IPS-11a (cell line): ENCODE data around the gene RAB3D.
"Not testable (repeated sequence)": the region's sequence is repeated elsewhere in the genome, so short reads cannot be mapped to it uniquely, and the experiment has no call there.

ENCODE experiments used
- H3K4me3 ChIP-seq: one replicate; pipeline ENCODE4 v1.5.1; 2013; ENCODE audit warnings: low read depth, low read length, control low read depth

Gene RAB3D

GRCh38 chr19:11339254-11340098 lies at the start of gene RAB3D:
RAB3D (minus strand) TSS chr19:11339657; CDS start chr19:11337399, 2,258 bp downstream.
- H3K4me3 ChIP-seq: peak within 1 kb of the TSS; percentile 50

GRCh38 chr19:11387162-11388034 lies 47.9 kb upstream of the RAB3D start:
- H3K4me3 ChIP-seq: no peak overlapping the region

GRCh38 chr19:11384778-11385129 lies 45.3 kb upstream of the RAB3D start:
- no peak overlapping the region for H3K4me3 ChIP-seq

GRCh38 chr19:11383706-11384048 lies 44.2 kb upstream of the RAB3D start:
- H3K4me3 ChIP-seq: peak overlapping the region; percentile 54

GRCh38 chr19:11382898-11383705 lies 43.6 kb upstream of the RAB3D start:
- H3K4me3 ChIP-seq: peak overlapping the region; percentile 54

- peak overlapping the region; percentile 80 for H3K4me3 ChIP-seq
These were observed 41.4 kb upstream of the RAB3D start for GRCh38 chr19:11380653-11381537.

- H3K4me3 ChIP-seq: no peak overlapping the region
These were observed 40.4 kb upstream of the RAB3D start for GRCh38 chr19:11379857-11380350.

GRCh38 chr19:11379269-11379845 lies 39.9 kb upstream of the RAB3D start:
- not testable (repeated sequence) for H3K4me3 ChIP-seq

- no peak overlapping the region for H3K4me3 ChIP-seq
These were observed 39.1 kb upstream of the RAB3D start for GRCh38 chr19:11378319-11379189.

- H3K4me3 ChIP-seq: no peak overlapping the region
These were observed 38.3 kb upstream of the RAB3D start for GRCh38 chr19:11377756-11378155.

GRCh38 chr19:11377237-11377636 lies 37.8 kb upstream of the RAB3D start:
- H3K4me3 ChIP-seq: no peak overlapping the region

GRCh38 chr19:11375143-11375948 lies 35.9 kb upstream of the RAB3D start:
- peak overlapping the region; percentile 87 for H3K4me3 ChIP-seq

- H3K4me3 ChIP-seq: peak within 1 kb of the TSS; percentile 87
These were observed 35.1 kb upstream of the RAB3D start, which contains the start of gene SWSAP1 for GRCh38 chr19:11374433-11375142. SWSAP1 (plus strand) TSS chr19:11374666; CDS start chr19:11374681, 15 bp downstream.

GRCh38 chr19:11373885-11374432 lies 34.5 kb upstream of the RAB3D start:
- peak overlapping the region; percentile 87 for H3K4me3 ChIP-seq

- H3K4me3 ChIP-seq: no peak overlapping the region
These were observed 33.9 kb upstream of the RAB3D start for GRCh38 chr19:11373166-11373884.

- no peak overlapping the region for H3K4me3 ChIP-seq
These were observed 31.3 kb upstream of the RAB3D start for GRCh38 chr19:11370744-11371143.
